Stimulated activated effector memory CD8-positive, alpha-beta T cell treated with anti-CD3 and anti-CD28 coated beads, Interleukin-12 subunit alpha, Interleukin-12 subunit beta, amount 100 ng/mL, for 72 hours (primary cell): ENCODE results near the gene CAMK2A.

ENCODE experiments used
- ATAC-seq: fragments of 150-1000 bp; cut with Tn5 transposase; 2 replicates; pipeline ENCODE4 v1.10.0; 2021
- DNase-seq, 2 donors: peaks; one replicate each; pipeline ENCODE4 v3.0.0; 2021 to 2022; ENCODE audit warnings: low spot score in 2 of 2
- H3K27ac Mint-ChIP-seq: one replicate; pipeline ENCODE4 v1.8.0; 2022; ENCODE audit warnings: mild to moderate bottlenecking, mixed read lengths
- H3K36me3 Mint-ChIP-seq: one replicate; pipeline ENCODE4 v1.8.0; 2022; ENCODE audit warnings: mild to moderate bottlenecking, mixed read lengths
- H3K4me1 Mint-ChIP-seq: one replicate; pipeline ENCODE4 v1.8.0; 2022; ENCODE audit warnings: mixed read lengths
- H3K4me3 Mint-ChIP-seq: one replicate; pipeline ENCODE4 v1.8.0; 2022; ENCODE audit warnings: mild to moderate bottlenecking, mixed read lengths
- H3K9me3 Mint-ChIP-seq: one replicate; pipeline ENCODE4 v1.8.0; 2022; ENCODE audit warnings: mixed read lengths

CAMK2A gene

DNA sequence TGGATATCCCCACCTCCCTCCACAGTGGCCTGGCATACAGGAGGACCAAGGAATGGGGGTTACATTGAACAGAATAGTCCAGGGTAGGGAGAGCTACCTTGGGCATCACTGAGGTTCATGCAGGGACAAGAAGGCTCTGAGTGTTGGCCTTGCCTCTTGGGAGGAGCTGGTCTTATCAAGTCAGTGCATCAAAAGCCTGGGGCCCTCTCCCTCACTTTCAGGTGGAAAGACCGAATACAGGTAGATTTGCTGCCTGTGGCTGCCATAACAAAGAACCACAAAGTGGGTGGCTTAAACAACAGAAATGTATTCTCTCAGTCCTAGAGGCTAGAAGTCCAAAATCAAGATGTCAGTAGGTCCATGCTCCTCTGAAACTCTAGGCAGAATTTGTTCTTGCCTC, 31.6 kb upstream of the CAMK2A start:
- Mint-ChIP-seq H3K4me1 (peaks cover 6% of the 10 kb centered on the region), H3K27ac (no peak overlapping the region), H3K9me3 (no peaks in the 10 kb centered on the region), H3K4me3 (no peak overlapping the region), H3K36me3 (no peaks in the 10 kb centered on the region)
- ATAC-seq (no peak), DNase-seq (no peak)

DNA sequence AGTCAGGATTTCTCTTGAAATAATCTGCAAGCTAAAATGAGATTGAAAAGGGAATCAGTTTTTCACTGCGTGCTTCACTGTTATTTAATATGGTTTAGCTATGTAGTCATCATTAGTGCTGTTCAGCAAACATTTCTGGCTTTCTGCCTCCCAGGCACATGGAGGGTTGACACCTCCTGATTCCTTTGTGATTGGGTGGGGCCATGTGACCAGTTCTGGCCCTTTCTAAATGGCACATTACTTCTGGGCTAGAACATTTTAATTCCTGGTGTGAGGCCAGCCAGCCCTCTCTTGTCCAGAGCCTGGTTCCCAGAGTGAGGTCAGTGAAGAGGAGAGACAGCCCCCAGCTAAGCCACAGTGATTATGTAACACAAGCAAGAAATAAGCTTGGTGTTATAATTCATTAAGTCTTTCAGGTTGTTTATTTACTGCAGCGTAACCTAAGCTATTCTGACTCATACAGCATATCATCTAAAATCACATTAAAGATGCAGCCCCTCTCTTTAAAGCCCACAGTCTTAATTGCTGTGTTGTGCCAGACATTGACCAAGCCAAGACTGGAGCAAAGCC, 30.6 kb upstream of the CAMK2A start:
- Mint-ChIP-seq H3K4me1 (peaks cover 6% of the 10 kb centered on the region), H3K27ac (no peak overlapping the region), H3K4me3 (no peak overlapping the region), H3K36me3 (no peaks in the 10 kb centered on the region), H3K9me3 (no peaks in the 10 kb centered on the region)
- no peak for DNase-seq
- ATAC-seq, result no peak

DNA sequence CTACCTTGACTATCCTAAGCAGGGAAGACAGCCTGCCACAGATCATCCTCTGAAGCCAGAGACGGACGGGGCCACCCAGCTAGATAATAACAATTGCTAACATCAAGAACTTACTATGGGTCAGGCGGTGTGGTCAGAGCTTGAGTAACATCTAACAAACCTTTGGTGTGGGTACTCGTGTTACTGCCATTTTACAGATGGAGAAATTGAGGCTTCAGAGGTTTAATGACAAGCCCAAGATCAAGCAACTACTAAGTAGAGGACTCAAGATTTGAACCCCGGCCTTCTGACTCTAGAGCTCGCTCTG, 29.9 kb upstream of the CAMK2A start:
- ATAC-seq, result no peak
- no peak for DNase-seq
- peaks cover 6% of the 10 kb centered on the region for H3K4me1 Mint-ChIP-seq
- H3K9me3 Mint-ChIP-seq, result no peaks in the 10 kb centered on the region
- H3K4me3 Mint-ChIP-seq, result no peak overlapping the region
- H3K36me3 Mint-ChIP-seq, result no peaks in the 10 kb centered on the region
- H3K27ac Mint-ChIP-seq, result no peak overlapping the region

DNA sequence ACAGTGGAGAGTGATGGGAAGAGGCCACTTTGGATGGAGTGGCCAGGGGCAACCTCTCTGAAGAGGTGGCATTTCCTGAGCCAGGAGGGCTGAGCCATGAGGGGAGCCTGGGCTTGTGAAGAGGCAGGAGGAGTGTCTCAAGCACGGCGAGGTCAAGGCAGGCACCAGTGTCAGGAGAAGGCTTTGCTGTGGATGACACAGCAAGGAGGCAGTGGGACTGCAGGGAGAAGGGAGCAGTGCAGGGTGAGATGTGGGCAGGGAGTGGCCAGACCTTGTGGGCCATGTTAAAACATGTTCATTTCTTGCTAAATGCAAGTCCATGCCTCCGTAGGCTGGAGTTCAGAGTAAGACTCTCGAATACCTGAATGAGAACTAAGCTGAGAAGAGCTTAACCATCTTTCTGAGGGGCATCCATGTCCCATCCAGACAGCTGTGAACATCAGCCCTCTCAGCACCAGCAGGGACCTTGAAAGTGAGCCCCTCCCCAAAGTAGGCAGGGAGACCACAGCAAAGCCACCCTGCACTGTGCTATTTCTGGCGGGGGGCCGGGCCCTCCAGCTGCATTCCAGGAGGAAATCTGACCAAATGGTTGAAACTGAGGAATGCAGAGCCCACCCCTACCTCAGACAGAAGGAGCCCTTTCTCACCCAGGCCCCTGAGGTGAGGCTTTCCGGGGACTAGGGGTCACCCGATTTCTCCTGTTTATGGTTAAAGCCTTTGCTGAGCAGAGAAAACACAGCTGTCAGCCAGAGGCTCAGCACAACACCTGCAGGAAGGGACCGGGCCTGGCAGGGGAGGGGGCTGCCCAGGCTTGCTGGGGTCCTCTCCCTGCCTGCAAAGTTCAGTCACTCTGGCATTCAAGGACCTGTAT, 29.3 kb upstream of the CAMK2A start:
- peaks cover 6% of the 10 kb centered on the region for H3K4me1 Mint-ChIP-seq

DNA sequence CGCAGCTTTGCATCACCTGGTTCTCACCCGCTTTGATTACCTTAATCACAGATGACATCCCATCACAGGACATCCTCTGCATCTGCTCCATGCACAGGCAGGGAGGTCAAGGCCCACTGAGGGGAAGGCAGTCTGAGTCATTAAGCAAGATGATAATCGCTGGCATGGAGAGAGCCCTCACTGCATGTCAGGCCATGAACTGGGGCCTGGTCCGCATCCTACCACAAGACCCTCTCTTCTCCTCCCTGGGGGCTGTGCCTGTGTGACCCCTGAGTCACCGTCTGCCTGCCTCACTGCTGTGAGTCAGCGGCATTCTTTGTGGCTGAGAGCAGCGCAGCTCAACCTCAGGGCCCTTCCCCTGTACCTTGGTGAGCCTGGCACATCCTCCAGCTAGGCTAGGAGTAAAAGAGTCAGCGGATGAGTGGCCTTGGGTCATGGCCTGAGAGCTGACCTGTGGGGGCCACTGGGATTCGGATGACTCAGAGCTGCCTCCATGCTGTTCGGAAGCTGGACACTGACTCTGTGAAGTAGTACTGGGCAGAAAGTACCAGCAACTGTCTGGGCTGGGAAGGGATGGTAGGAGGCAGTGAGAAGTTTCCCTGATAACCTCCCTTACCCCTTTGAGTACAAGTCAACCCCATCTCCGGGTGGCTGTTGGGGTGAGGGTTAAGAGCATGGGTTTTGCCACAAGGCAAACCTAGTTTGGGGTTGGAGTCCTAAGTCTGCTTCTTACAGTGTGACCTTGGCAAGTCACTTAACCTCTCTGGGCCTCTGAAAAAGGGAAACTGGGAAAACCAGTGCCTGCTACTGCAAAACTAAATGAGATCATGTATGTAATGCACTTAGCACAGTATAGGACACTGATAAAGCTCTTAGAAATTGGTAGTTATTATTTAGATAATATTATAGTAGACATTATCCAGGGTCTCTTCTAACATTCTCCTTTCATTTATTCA, 27.8 kb upstream of the CAMK2A start:
- Mint-ChIP-seq H3K36me3 (no peaks in the 10 kb centered on the region), H3K9me3 (no peaks in the 10 kb centered on the region), H3K4me3 (no peak overlapping the region), H3K4me1 (peaks cover 6% of the 10 kb centered on the region), H3K27ac (no peak overlapping the region)
- ATAC-seq (peak; percentile 92), DNase-seq (no peak)

More for the DNA sequence above, 29.3 kb upstream of the CAMK2A start:
- no peak overlapping the region for H3K27ac Mint-ChIP-seq
- no peaks in the 10 kb centered on the region for H3K9me3 Mint-ChIP-seq
- no peaks in the 10 kb centered on the region for H3K36me3 Mint-ChIP-seq
- no peak for DNase-seq
- no peak overlapping the region for H3K4me3 Mint-ChIP-seq
- no peak for ATAC-seq

DNA sequence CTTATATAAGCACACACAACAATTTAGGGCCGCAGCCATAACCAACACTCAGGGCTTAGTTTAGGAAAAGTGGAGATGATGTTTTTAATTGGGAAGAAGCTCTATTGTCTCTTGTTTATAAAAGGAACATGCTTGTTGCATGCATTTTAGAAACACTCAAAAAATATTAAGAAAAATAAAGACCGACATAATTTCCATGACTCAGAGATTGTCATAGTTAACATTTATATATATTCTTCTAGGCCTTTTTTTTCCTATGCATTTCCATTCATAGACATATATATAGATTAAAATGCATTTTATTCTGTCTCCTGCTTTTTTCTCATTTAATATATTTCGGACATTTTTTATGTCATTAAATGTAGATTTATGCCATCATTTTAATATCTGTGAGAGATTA, 26.7 kb upstream of the CAMK2A start:
- H3K27ac Mint-ChIP-seq, result no peak overlapping the region
- no peaks in the 10 kb centered on the region for H3K4me1 Mint-ChIP-seq
- H3K4me3 Mint-ChIP-seq, result no peak overlapping the region
- H3K9me3 Mint-ChIP-seq, result no peaks in the 10 kb centered on the region
- DNase-seq, result no peak
- H3K36me3 Mint-ChIP-seq, result no peaks in the 10 kb centered on the region
- ATAC-seq, result no peak

DNA sequence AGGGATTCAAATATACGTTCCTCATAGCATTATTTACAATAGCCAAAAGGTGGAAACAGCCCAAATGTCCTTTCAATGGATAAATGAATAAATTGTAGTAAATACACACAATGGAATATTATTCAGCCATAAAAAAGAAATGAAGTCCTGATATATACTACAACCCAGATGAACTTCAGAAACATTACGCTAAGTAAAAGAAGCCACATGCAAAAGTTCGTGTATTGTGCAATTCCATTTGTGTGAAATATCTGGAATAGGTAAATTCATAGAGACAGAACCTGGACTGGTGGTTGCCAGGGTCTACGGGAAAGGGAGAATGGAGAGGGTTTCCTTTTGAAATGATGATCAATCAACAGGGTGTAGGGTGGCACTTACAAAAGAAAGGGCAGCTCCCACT, 25.7 kb upstream of the CAMK2A start:
- Mint-ChIP-seq H3K4me1 (no peaks in the 10 kb centered on the region), H3K27ac (no peak overlapping the region), H3K9me3 (no peaks in the 10 kb centered on the region), H3K4me3 (no peak overlapping the region), H3K36me3 (no peaks in the 10 kb centered on the region)
- DNase-seq (no peak), ATAC-seq (no peak)

DNA sequence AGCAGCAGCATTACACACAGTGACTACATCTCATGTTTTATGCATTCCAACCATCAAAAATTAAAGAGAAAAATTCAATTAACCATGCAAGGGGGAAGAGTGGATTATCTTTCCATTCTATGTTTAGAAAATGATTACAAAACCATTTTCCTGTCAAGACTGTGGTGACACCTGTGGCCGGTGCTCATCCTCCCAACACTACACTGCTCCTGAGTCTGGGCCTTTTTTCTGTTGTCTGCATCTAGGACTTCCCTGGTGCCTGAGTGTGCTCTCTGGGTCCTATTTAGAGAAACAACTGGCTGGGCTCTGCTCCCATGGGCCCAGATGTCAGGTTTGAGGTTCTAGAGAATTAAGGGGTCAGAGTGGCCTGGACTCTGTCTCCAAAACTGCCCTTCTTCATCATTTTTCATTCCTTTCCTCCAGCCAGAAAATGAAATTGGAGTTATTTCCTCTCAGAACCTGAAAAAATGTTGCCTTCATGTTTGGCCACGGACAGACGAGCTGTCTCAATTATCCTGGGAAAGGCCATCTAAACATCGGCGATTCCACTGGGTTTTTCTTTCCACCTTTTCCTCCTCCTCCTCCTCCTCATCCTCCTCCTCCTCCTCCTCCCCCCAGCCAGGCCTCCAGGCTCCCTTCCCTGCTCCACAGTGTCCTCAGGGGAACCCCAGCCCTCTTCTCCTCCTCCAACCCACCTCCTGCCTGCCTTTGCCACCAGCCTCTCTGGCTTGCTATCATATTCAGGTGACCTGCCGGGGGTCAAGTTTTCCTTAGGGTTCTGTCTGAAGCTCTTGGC, 24.5 kb upstream of the CAMK2A start:
- no peak for ATAC-seq
- H3K4me1 Mint-ChIP-seq, result no peaks in the 10 kb centered on the region
- no peak for DNase-seq
- no peaks in the 10 kb centered on the region for H3K9me3 Mint-ChIP-seq
- no peaks in the 10 kb centered on the region for H3K36me3 Mint-ChIP-seq
- no peak overlapping the region for H3K27ac Mint-ChIP-seq
- no peak overlapping the region for H3K4me3 Mint-ChIP-seq

DNA sequence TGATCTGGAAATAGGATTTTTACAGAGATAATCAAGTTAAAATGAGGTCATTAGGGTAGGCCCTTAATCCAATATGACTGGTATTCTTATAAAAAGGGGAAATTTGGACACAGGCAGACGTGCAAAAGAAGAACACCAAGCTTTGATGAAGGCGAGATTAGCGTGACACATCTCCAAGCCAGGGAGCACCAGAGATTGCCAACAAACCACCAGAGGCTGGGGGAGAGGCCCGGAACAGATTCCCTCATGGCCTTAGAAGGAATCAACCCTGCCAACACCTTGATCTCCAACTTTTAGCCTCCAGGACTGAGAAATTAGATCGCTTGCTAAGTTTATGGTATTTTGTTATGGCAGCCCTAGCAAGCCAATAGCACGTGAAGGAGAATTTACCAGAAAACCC, 23.9 kb upstream of the CAMK2A start:
- no peak for DNase-seq
- no peaks in the 10 kb centered on the region for H3K9me3 Mint-ChIP-seq
- H3K27ac Mint-ChIP-seq, result no peak overlapping the region
- no peak overlapping the region for H3K4me3 Mint-ChIP-seq
- ATAC-seq, result no peak
- no peaks in the 10 kb centered on the region for H3K36me3 Mint-ChIP-seq
- no peaks in the 10 kb centered on the region for H3K4me1 Mint-ChIP-seq

DNA sequence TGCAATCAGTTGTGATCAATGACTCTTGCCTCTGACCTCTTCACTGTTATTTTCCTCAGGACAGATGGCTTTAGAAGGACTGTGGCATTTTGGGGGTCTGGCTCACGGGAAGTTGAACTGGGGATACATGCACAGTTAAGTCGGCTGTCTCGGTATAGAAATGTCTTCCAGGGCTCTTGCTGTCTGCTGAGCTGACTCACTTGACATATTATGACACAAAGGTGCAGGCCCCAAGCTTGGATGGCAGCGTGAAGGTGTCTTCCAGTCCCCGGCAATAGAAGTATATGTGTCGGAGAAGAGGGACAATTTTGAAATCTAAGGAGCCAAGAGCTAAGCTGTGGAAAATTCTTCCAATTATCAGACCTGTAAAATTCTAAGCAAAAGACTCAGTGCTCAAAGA, 22.9 kb upstream of the CAMK2A start:
- Mint-ChIP-seq H3K4me3 (no peak overlapping the region), H3K4me1 (no peaks in the 10 kb centered on the region), H3K9me3 (no peaks in the 10 kb centered on the region), H3K27ac (no peak overlapping the region), H3K36me3 (no peaks in the 10 kb centered on the region)
- DNase-seq, result no peak
- no peak for ATAC-seq

DNA sequence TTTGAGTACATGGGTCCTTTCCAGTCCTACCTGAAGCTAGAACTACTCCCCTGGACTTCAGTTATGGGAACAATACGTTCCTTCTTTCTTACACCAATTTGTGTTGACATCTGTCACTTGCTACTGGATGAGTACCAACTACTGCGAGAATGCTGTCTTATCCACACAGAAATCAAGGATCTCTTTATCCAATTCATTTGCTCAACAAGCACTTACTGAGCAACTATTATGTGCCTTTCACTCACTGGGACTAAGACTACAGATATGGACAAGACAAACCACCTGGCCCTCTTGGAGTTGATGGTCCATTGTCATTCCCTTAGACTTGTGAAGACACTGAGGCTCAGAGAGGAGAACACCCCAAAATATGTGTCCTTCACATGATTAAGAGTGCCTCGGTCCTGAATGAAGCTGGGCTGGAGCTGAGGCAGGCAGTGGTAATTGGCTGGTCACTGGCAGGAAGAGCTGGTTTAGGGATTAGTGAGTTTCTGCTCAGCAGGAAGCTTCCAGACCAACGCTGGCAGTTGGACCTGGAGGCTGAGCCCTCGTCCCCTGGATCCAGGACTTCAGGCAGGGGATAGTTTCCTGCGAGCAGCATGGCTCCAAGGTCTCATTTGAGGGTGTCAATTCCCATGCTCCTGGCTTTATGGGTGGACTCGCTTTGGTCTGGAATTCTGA, 21.6 kb upstream of the CAMK2A start:
- H3K36me3 Mint-ChIP-seq, result no peaks in the 10 kb centered on the region
- no peak overlapping the region for H3K27ac Mint-ChIP-seq
- no peaks in the 10 kb centered on the region for H3K4me1 Mint-ChIP-seq
- H3K4me3 Mint-ChIP-seq, result no peak overlapping the region
- no peak for ATAC-seq
- no peaks in the 10 kb centered on the region for H3K9me3 Mint-ChIP-seq
- DNase-seq, result no peak

DNA sequence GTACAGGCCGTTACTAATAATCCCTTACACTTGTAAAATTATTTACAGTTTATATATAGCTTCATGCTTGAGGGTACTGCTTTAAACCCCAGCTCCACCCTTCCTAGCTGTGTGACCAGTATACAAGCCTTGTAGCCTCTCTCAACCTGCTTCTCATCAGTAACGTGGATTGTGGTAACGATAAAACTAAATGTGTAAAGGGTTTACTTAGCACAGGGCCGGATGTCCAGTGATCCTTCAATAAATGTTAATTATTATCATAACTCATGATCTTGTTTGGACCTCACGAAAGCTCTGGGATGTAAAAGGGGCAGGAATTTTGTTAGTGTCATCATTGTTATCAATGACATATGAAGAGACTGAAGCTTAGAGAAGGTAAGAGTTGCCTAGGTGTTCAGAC, 20.7 kb upstream of the CAMK2A start:
- no peaks in the 10 kb centered on the region for H3K4me1 Mint-ChIP-seq
- no peak overlapping the region for H3K4me3 Mint-ChIP-seq
- no peak overlapping the region for H3K27ac Mint-ChIP-seq
- no peaks in the 10 kb centered on the region for H3K9me3 Mint-ChIP-seq
- ATAC-seq (no peak), DNase-seq (no peak)
- no peaks in the 10 kb centered on the region for H3K36me3 Mint-ChIP-seq

DNA sequence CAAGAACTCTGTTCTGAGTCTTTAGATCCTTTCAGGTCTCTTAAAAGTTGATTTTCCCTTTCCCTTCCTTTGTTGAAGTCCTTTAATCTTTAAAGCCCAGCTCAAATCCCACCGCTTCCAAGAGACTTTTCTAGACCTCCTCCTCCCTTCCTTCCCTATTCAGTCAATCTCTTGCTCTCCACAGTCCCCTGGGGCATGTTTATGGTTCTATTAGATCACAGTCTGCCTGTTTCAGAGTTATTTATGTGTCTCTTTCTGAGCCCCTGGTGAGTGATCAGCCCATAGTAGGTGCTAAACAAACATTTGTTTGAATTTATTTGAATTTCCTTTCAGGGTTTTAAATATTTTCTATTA, 20.3 kb upstream of the CAMK2A start:
- DNase-seq (no peak), ATAC-seq (no peak)
- no peaks in the 10 kb centered on the region for H3K4me1 Mint-ChIP-seq
- H3K27ac Mint-ChIP-seq, result no peak overlapping the region
- H3K4me3 Mint-ChIP-seq, result no peak overlapping the region
- no peaks in the 10 kb centered on the region for H3K9me3 Mint-ChIP-seq
- H3K36me3 Mint-ChIP-seq, result no peaks in the 10 kb centered on the region

DNA sequence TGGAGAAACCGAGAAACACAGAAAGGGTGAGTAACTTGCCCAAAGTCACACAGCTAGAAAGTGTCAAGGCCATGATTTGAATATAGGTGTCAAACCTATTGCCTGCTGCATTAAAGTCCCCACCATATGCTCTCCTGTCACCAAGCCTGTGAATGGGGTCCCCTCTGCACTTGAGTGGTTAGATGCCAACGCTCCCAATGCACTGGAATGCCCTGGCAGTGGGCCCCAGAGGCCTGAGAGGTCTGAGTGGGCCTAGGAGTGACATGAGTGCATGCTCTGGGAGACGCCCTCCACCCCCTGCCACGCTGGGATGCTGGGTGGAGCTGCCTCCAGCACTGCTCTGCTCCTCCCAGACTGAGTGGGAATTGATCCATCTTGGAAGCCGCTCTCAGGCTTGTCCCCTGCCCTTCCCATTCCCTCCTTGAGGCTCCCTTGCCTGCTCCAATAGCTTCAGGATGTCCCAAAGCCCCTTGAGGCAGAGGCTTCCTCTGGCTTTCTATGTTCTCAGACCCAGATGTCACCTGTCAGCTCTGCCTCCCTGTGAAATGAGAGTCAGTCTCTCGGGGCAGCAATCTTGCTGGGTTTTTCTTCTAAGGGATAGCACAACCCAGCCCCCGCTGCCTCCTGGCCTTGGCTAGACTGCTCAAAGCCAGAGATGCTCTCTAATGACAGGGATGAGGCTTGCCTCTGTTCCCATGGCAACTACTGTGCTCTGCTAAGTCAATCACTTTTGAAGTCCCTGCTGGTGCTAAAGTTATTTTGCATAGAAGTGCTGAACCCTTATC, 19.7 kb upstream of the CAMK2A start:
- DNase-seq, result no peak
- Mint-ChIP-seq H3K27ac (no peak overlapping the region), H3K36me3 (no peaks in the 10 kb centered on the region), H3K9me3 (no peaks in the 10 kb centered on the region), H3K4me3 (no peak overlapping the region), H3K4me1 (no peaks in the 10 kb centered on the region)
- no peak for ATAC-seq
